CD4-positive, alpha-beta T cell (primary cell): ENCODE results near the gene ARF3. TPM values are rescaled to one million over a fixed set of nuclear protein-coding genes. Genes with fewer than 3 reads are reported as not detected.

Experiments used
- ATAC-seq: fragments of 200-7000 bp; cut with Tn5 transposase; one replicate; pipeline ENCODE4 v1.10.0; 2022; ENCODE audit warnings: mild to moderate bottlenecking; ENCODE audit not compliant: poor library complexity
- CTCF ChIA-PET: fragments of 350-600 bp; sonication (Branson Sonifier 250); formaldehyde crosslinking; loops from one replicate; lab custom pipeline; 2021; ENCODE audit warnings: antibody characterized with exemption, inconsistent platforms; lab: Charles Lee
- POLR2A ChIA-PET: fragments of 350-600 bp; sonication (Branson Sonifier 250); formaldehyde crosslinking; loops from one replicate; lab custom pipeline; 2021; ENCODE audit warnings: antibody characterized with exemption, inconsistent platforms; lab: Charles Lee
- DNase-seq, 14 experiments: peaks; one replicate each; pipeline ENCODE4 v3.0.0-alpha.2; 2013 to 2020; ENCODE audit warnings: mixed read lengths in 2 of 14
- H3K27ac ChIP-seq, 2 donors: one replicate each; pipeline versions ENCODE4 v1.5.1 to v1.7.0; 2013; ENCODE audit warnings: low read length in 2 of 2, low read depth in 1 of 2, mild to moderate bottlenecking in 1 of 2
- H3K27me3 ChIP-seq, 2 experiments: 1 replicate in 1 of 2; 2 replicates in 1 of 2; pipeline versions ENCODE4 v1.6.1 to v1.7.0; 2013; ENCODE audit warnings: low read length in 2 of 2, control low read depth in 1 of 2, mild to moderate bottlenecking in 1 of 2, moderate library complexity in 1 of 2; ENCODE audit not compliant: insufficient read depth in 2 of 2, control insufficient read depth in 1 of 2
- H3K36me3 ChIP-seq: one replicate; pipeline ENCODE4 v1.6.1; 2013; ENCODE audit warnings: low read length, control low read depth; ENCODE audit not compliant: insufficient read depth
- H3K4me1 ChIP-seq: one replicate; pipeline ENCODE4 v1.6.1; 2013; ENCODE audit warnings: low read length, control low read depth; ENCODE audit not compliant: insufficient read depth
- H3K4me3 ChIP-seq: one replicate; pipeline ENCODE4 v1.5.1; 2013; ENCODE audit warnings: mild to moderate bottlenecking, low read length, moderate library complexity
- H3K9me3 ChIP-seq, 2 experiments: 1 replicate in 1 of 2; 2 replicates in 1 of 2; pipeline versions ENCODE4 v1.6.1 to v1.7.0; 2013; ENCODE audit warnings: low read length in 2 of 2, mild to moderate bottlenecking in 2 of 2, control low read depth in 1 of 2, moderate library complexity in 1 of 2; ENCODE audit not compliant: control insufficient read depth in 1 of 2, insufficient read depth in 1 of 2
- H3K27ac Mint-ChIP-seq: one replicate; pipeline ENCODE4 v1.8.0; 2020; ENCODE audit warnings: mixed read lengths
- H3K27me3 Mint-ChIP-seq: one replicate; pipeline ENCODE4 v1.8.0; 2021; ENCODE audit warnings: mixed read lengths
- H3K36me3 Mint-ChIP-seq: one replicate; pipeline ENCODE4 v1.8.0; 2021; ENCODE audit warnings: low read depth, mixed read lengths
- H3K4me1 Mint-ChIP-seq: one replicate; pipeline ENCODE4 v1.8.0; 2021; ENCODE audit warnings: low read depth, mixed read lengths
- H3K4me3 Mint-ChIP-seq: one replicate; pipeline ENCODE4 v1.8.0; 2020; ENCODE audit warnings: mild to moderate bottlenecking, mixed read lengths
- H3K9me3 Mint-ChIP-seq: one replicate; pipeline ENCODE4 v1.8.0; 2020; ENCODE audit warnings: mixed read lengths
- CTCF ChIP-seq: fragments of 200-600 bp; IDR thresholded peaks from one replicate; pipeline ENCODE4 v1.8.0; 2022; ENCODE audit warnings: antibody characterized with exemption, mild to moderate bottlenecking
- intact Hi-C, 2 experiments: fragments of 100-400 bp; cut with DNase I in 1 of 2; cut with micrococcal nuclease in 1 of 2; formaldehyde crosslinking; loops; one replicate each; pipeline versions ENCODE4 v1.15.1 to v1.9.0; 2023 to 2025; cut with DNase I, micrococcal nuclease
- total RNA-seq, 174 experiments: library from RNA in 2 of 174; stranded (reverse) in 2 of 174; gene quantifications; one replicate each; pipeline ENCODE4 v1.2.3 and lab custom pipeline; 2021 to 2026

ARF3 gene
- total RNA-seq, 2 experiments from 2014 or later, result 32.0 to 34.6 TPM

- CTCF ChIA-PET, result interaction anchor here (0.6 kb wide), 1 partner anchor 31 kb away, joined by 3 read pairs; the partner anchor contains the start of gene WNT1
- POLR2A ChIA-PET, result interaction anchor here (1.8 kb wide), 1 partner anchor 81 kb away, joined by 4 read pairs; the partner anchor contains the start of gene RND1
- intact Hi-C loops, result no loop called here
- H3K27me3 ChIP-seq, result no peaks in the 10 kb centered on the region
- H3K27ac Mint-ChIP-seq, result peak overlapping the region; percentile 46
- H3K4me1 ChIP-seq, result no peaks in the 10 kb centered on the region
- ATAC-seq, result no peak
- H3K36me3 Mint-ChIP-seq, result peaks cover 37% of the 10 kb centered on the region
- no peak for DNase-seq
- peaks cover 16% of the 10 kb centered on the region for H3K36me3 ChIP-seq
- no peaks in the 10 kb centered on the region for H3K27me3 Mint-ChIP-seq
- no peak overlapping the region for H3K4me3 ChIP-seq
- H3K27ac ChIP-seq, result no peak overlapping the region
- no peaks in the 10 kb centered on the region for H3K9me3 Mint-ChIP-seq
- peaks cover 26% of the 10 kb centered on the region for H3K4me1 Mint-ChIP-seq
- H3K4me3 Mint-ChIP-seq, result no peak overlapping the region
- no peak for TF ChIP-seq CTCF
- H3K9me3 ChIP-seq, result no peaks in the 10 kb centered on the region
Observed at GRCh38 chr12:48946943-48947342, 10.3 kb downstream of the ARF3 start.

GRCh38 chr12:48946205-48946604 is 11.1 kb downstream of the ARF3 start:
- no peak for TF ChIP-seq CTCF
- H3K27ac Mint-ChIP-seq, result peak overlapping the region; percentile 46

GRCh38 chr12:48943221-48943620 is 14.1 kb downstream of the ARF3 start:
- H3K9me3 Mint-ChIP-seq, result no peaks in the 10 kb centered on the region
- H3K27me3 ChIP-seq, result no peaks in the 10 kb centered on the region
- DNase-seq, result no peak
- no peak for ATAC-seq
- peaks cover 19% of the 10 kb centered on the region for H3K4me1 Mint-ChIP-seq
- H3K27ac ChIP-seq, result no peak overlapping the region
- ChIA-PET CTCF (interaction anchor here (1.7 kb wide), 1 partner anchor 39 kb away, joined by 5 read pairs; a partner anchor contains a TSS), POLR2A (no interaction called here)
- no peak for TF ChIP-seq CTCF
- no peaks in the 10 kb centered on the region for H3K27me3 Mint-ChIP-seq
- H3K36me3 Mint-ChIP-seq, result peaks cover 58% of the 10 kb centered on the region
- no peaks in the 10 kb centered on the region for H3K9me3 ChIP-seq
- peak overlapping the region; percentile 62 for H3K27ac Mint-ChIP-seq
- intact Hi-C loops, result no loop called here
- H3K36me3 ChIP-seq, result peaks cover 41% of the 10 kb centered on the region
- H3K4me1 ChIP-seq, result peaks cover 4% of the 10 kb centered on the region
- no peak overlapping the region for H3K4me3 ChIP-seq
- no peak overlapping the region for H3K4me3 Mint-ChIP-seq

More at GRCh38 chr12:48946205-48946604, 11.1 kb downstream of the ARF3 start:
- ChIA-PET POLR2A (no interaction called here), CTCF (no interaction called here)
- Mint-ChIP-seq H3K27me3 (no peaks in the 10 kb centered on the region), H3K36me3 (peaks cover 42% of the 10 kb centered on the region), H3K9me3 (no peaks in the 10 kb centered on the region), H3K4me3 (no peak overlapping the region), H3K4me1 (peaks cover 24% of the 10 kb centered on the region)
- Histone ChIP-seq H3K27ac (no peak overlapping the region), H3K27me3 (no peaks in the 10 kb centered on the region), H3K36me3 (peaks cover 16% of the 10 kb centered on the region), H3K9me3 (no peaks in the 10 kb centered on the region), H3K4me1 (no peaks in the 10 kb centered on the region), H3K4me3 (no peak overlapping the region)
- ATAC-seq (no peak), DNase-seq (no peak)
- intact Hi-C loops, result no loop called here
